ENCODE measurements around the gene FCN3. TPM values are rescaled to one million over a fixed set of nuclear protein-coding genes. Genes with fewer than 3 reads are reported as not detected.

FCN3 gene
- total RNA-seq, 4 donors from 2014 or later, result 3.0 to 4.7 (median 4.3) TPM

GRCh38 chr1:27331426-27331825, 43.2 kb downstream of the FCN3 start:
- H3K27ac ChIP-seq, result peak overlapping the region in 2 of 4 donors; percentile 52 to 57
- no peak for TF ChIP-seq POLR2A (IDR thresholded peaks at IDR 0.05)
- no peak for TF ChIP-seq CTCF (IDR thresholded peaks at IDR 0.05)
- intact Hi-C loops (cut with DNase I), result no loop called here
- peaks cover 9 to 50% (median 11%) of the 10 kb centered on the region in 3 donors for H3K4me1 ChIP-seq
- DNase-seq, result no peak
- no peak overlapping the region for H3K4me3 ChIP-seq
- peaks cover 42 to 100% (median 44%) of the 10 kb centered on the region in 3 donors for H3K36me3 ChIP-seq
- no peaks in the 10 kb centered on the region for H3K27me3 ChIP-seq
- no peaks in the 10 kb centered on the region for H3K9me3 ChIP-seq
- WGBS, 2 donors, result 92% methylated on average over 2 of the region's 3 CpGs; no CpG with 5 or more reads in 1 of the 2 donors

GRCh38 chr1:27330786-27331185, 43.8 kb downstream of the FCN3 start:
- Histone ChIP-seq H3K4me1 (peaks cover 12 to 56% (median 14%) of the 10 kb centered on the region in 3 donors), H3K4me3 (no peak overlapping the region), H3K36me3 (peaks cover 37 to 100% (median 38%) of the 10 kb centered on the region in 3 donors), H3K27me3 (no peaks in the 10 kb centered on the region), H3K27ac (peak overlapping the region in 2 of 4 donors; percentile 44 to 52), H3K9me3 (no peaks in the 10 kb centered on the region)
- intact Hi-C loops (cut with DNase I), result no loop called here
- no peak for DNase-seq
- WGBS, 2 donors, result 78 to 94% methylated on average over 4 to 5 of the region's 8 CpGs
- no peak for TF ChIP-seq POLR2A (IDR thresholded peaks at IDR 0.05)
- TF ChIP-seq CTCF (IDR thresholded peaks at IDR 0.05), result no peak

GRCh38 chr1:27327964-27328363, 46.7 kb downstream of the FCN3 start:
- TF ChIP-seq POLR2A (IDR thresholded peaks at IDR 0.05) (no peak), CTCF (IDR thresholded peaks at IDR 0.05) (no peak)
- DNase-seq, result no peak
- Histone ChIP-seq H3K9me3 (no peaks in the 10 kb centered on the region), H3K27me3 (no peaks in the 10 kb centered on the region), H3K27ac (no peak overlapping the region), H3K4me3 (no peak overlapping the region), H3K36me3 (peaks cover 18 to 91% (median 20%) of the 10 kb centered on the region in 3 donors), H3K4me1 (peaks cover 24 to 84% (median 31%) of the 10 kb centered on the region in 3 donors)
- intact Hi-C loops (cut with DNase I), result no loop called here
- WGBS, 2 donors, result 83 to 89% methylated on average over 5 of the region's 5 CpGs

GRCh38 chr1:27325286-27325685, 49.3 kb downstream of the FCN3 start:
- H3K4me3 ChIP-seq, result no peak overlapping the region
- H3K27ac ChIP-seq, result no peak overlapping the region
- peaks cover 7 to 64% (median 7%) of the 10 kb centered on the region in 3 donors for H3K36me3 ChIP-seq
- no peaks in the 10 kb centered on the region for H3K27me3 ChIP-seq
- intact Hi-C loops (cut with DNase I), result no loop called here
- no peaks in the 10 kb centered on the region for H3K9me3 ChIP-seq
- H3K4me1 ChIP-seq, result peaks cover 16 to 69% (median 33%) of the 10 kb centered on the region in 3 donors
- 88 to 93% methylated on average over 5 to 11 of the region's 15 CpGs for WGBS, 2 donors
- no peak for DNase-seq
- TF ChIP-seq POLR2A (IDR thresholded peaks at IDR 0.05) (no peak), CTCF (IDR thresholded peaks at IDR 0.05) (no peak)

GRCh38 chr1:27322569-27323240, 51.9 kb downstream of the FCN3 start:
- H3K27ac ChIP-seq, result peak overlapping the region; percentile 91 to 96 (median 95)
- 11 to 13% methylated on average over 9 to 10 of the region's 10 CpGs for WGBS, 2 donors
- peaks cover 19 to 63% (median 33%) of the 10 kb centered on the region in 3 donors for H3K4me1 ChIP-seq
- DNase-seq, result no peak
- intact Hi-C loops (cut with DNase I), result no loop called here
- H3K36me3 ChIP-seq, result peaks cover 4 to 38% (median 7%) of the 10 kb centered on the region in 3 donors
- H3K27me3 ChIP-seq, result peaks cover 0 to 5% (median 0%) of the 10 kb centered on the region in 4 donors
- peak overlapping the region; percentile 89 to 96 (median 94) for H3K4me3 ChIP-seq
- no peaks in the 10 kb centered on the region for H3K9me3 ChIP-seq
- TF ChIP-seq POLR2A (IDR thresholded peaks at IDR 0.05) (no peak), CTCF (IDR thresholded peaks at IDR 0.05) (no peak)
